COR-L47 (cell line): ENCODE measurements around the gene POP7.

Source experiments
- DNase-seq: peaks from one replicate; lab custom pipeline; 2025; lab: John Stamatoyannopoulos, UW

The POP7 gene

DNA sequence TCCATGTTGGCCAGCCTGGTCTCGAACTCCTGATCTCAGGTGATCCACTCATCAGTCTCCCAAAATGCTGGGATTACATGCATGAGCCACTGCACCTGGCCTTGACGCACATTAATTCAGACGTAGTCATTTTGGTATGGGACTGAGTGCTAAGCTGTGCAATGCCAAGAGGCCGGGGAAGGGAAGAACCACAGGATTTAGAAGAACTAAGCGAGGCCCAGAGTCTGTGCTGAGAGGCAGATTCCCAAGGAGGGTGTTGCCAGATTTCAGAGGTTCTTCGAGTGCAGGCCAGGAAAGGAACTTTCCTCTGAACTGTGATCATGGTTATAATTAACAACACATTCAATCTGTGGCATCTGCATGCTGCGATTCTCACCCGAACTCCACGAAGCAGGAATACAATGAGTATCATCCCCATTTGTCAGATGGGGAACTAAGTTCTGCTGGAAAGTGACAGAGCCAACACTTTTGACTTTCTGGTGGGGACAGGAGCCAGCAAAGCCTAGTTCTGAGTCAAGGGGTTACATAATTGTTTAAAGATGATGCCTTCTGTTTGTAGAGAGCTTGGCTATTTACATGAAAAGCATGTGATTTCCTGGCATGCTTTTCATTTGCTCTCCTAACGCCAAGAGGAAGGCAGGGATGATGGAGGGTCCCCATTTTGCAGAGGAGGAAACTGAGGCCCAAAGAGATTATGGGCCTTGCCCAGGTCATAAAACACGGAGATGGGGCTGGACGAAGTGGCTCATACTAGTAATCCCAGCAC is 21.3 kb downstream of the POP7 start:
- no peak for DNase-seq

- no peak for DNase-seq
Observed at GRCh38 chr7:100728196-100728595, 22.3 kb downstream of the POP7 start.

DNA sequence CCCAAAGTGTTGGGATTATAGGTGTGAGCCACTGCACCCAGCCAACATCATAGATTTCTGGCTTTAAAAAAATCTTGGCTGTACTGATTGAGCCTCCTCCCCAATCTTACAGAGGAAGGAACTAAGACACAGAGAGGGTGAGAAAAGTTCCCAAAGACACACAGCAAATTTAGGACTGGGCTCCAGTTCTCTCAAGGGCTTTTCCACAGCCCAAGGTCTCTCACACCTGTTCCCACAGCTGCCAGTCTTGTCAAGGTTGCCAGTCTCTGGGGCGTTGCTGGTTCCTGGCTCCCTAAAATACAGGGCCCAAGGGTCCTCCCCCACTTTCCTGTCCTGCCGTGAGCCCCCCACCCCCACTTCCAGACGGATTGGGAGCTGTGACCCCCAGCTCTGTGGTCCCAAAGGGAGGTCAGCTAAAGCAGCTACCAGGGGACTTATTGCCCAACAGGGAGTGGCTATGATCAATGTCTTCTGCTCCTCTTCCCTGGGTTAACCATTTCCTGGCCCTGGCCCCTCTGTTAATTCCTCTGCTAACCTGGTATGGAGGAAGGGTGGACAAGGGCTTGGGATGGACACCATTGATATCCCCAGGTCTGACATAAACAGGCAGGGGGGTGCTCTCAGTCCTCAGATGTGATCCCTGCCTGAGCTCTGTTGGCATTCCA is 24.3 kb downstream of the POP7 start:
- DNase-seq = no peak

DNA sequence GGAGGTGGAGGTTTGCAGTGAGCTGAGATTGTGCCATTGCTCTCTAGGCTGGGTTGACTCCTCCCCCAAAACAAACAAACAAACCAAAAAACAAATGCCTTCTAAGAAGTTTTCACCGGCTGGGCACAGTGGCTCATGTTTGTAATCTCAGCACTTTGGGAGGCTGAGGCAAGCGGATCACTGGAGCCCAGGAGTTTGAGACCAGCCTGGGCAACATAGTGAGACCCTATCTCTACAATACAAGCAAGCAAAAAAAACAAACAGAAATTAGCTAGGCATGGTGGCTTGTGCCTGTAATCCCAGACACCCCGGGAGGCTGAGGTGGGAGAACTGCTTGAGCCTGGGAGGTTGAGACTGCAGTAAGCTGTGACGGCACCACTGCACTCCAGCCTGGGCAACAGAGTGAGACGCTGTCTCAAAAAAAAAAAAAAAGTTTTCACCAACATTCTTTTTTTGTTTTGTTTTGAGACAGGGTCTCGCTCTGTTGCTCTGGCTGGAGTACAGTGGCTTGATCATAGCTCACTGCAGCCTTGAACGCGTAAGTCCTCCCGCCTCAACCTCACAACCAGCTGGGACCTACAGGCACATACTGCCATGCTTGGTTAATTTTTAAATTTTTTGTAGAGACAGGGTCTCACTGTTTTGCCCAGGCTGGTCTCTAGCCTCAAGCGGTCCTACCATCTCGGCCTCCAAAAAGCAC is 26.2 kb downstream of the POP7 start:
- no peak for DNase-seq

DNA sequence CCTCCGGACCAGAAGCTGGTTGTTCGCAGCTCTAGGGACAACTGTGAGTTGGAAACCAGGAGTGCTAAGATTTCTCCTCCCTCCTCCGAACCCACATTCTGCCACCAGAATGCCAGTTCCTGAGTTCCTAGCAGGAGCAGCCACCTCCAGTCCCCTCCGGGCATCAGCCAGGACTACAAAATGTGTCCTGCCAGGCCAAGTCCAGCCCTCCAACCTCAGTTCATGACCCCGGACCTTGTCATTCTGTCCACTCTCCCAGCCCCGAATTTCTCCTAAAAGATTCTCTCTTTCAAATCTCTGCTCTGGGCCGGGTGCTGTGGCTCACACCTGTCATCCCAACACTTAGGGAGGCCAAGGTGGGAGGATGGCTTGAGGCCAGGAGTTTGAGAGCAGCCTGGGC is 29.8 kb downstream of the POP7 start:
- no peak for DNase-seq

DNA sequence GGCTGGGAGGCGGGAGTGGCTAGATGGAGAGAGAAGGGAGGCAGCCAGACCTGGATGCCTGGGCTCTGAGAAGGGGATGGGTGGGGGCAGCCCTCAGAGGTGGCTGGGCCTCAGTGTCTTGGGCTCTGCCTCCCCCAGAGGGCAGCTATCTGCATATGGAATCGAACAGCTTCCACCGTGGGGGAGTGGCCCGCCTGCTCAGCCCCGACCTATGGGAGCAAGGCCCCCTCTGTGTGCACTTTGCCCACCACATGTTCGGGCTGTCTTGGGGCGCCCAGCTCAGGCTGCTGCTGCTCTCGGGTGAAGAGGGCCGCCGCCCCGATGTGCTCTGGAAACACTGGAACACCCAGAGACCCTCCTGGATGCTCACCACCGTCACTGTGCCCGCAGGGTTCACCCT is 30.8 kb downstream of the POP7 start:
- DNase-seq = no peak

- no peak for DNase-seq
Observed at GRCh38 chr7:100739934-100740333, 34.0 kb downstream of the POP7 start.

DNA sequence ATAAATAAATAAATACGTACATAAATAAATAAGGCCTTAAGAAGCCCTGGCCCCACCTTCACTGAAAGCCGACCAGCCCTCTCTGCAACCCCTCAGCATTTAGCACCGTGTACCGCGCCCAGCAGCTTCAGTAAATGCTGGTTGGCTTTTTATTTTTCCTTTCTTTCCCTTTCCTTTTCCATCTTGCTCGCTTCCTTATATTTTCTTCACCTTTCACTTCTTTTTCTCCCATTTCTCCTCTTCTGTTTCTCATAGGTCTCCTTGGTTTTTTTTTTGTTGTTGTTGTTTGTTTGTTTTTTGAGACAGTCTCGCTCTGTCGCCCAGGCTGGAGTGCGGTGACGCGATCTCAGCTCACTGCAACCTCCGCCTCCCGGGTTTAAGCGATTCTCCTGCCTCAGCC is 38.7 kb downstream of the POP7 start:
- no peak for DNase-seq

DNA sequence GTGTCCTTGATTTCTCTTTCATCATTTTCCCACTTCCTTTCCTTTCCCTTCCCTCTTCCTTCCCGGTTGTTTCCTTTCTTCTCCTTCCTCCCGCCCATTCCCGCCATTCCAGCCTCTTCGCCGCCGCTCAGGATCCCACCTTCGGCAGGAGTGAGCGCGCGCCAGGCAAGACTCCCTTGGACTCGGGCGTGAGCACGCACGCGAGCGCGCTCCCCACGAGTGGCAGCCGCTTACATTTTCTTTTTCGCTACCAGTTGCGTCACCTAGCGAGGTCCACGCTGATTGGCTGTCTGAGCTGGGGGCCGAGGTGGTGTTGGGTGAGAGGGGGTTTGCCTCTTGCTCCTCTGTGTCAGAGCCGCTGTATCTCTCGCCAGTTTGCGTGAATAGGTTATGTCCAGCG is 39.3 kb downstream of the POP7 start:
- no peak for DNase-seq

GRCh38 chr7:100752994-100753393 is 47.1 kb downstream of the POP7 start:
- DNase-seq = no peak

DNA sequence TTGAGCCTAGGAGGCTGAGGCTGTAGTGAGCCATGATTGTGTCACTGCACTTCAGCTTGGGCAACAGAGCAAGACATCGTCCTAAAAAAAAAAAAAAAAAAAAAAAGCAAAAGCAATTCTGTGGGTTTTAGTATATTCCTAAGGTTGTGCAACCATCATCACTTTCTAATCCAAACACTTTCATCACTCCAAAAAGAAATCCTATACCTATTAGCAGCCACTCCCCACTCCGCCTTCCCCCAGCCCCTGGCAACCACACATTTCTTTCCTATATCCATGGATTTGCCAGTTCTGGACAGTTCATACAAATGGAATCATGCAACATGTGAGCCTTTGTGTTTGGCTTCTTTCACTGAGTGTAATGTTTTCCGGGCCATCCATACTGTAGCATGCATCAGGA is 47.8 kb downstream of the POP7 start:
- no peak for DNase-seq
